Tibial artery (tissue), 4 donors: ENCODE results near the gene EFNB2.
A peak's percentile ranks its signal among the peaks of the same experiment; 100 is the strongest.

Experiments used
- DNase-seq, 2 donors: peaks; one replicate each; pipeline ENCODE4 v3.0.0-alpha.2; 2019
- H3K27ac ChIP-seq, 2 donors: fragments of 200-600 bp; sonication (generic) in 1 of 2; 1 replicate in 1 of 2; 2 replicates in 1 of 2; pipeline ENCODE4 v1.5.1; 2018 to 2019; ENCODE audit warnings: mild to moderate bottlenecking in 1 of 2
- H3K27me3 ChIP-seq, 2 donors: fragments of 200-600 bp; sonication (generic) in 1 of 2; one replicate each; pipeline versions ENCODE4 v1.5.1 to v1.6.0; 2016 to 2019
- H3K36me3 ChIP-seq, 3 donors: fragments of 200-600 bp; sonication (generic) in 2 of 3; one replicate each; pipeline ENCODE4 v1.5.1; 2016 to 2019; ENCODE audit warnings: mild to moderate bottlenecking in 2 of 3
- H3K4me1 ChIP-seq, 4 donors: fragments of 200-600 bp; sonication (generic) in 2 of 4; 1 replicate in 3 of 4; 2 replicates in 1 of 4; pipeline ENCODE4 v1.5.1; 2016 to 2019
- H3K4me3 ChIP-seq, 2 donors: fragments of 200-600 bp; sonication (generic) in 1 of 2; 1 replicate in 1 of 2; 2 replicates in 1 of 2; pipeline ENCODE4 v1.5.1; 2018 to 2019; ENCODE audit warnings: mild to moderate bottlenecking in 2 of 2
- H3K9me3 ChIP-seq, 3 donors: fragments of 200-600 bp; sonication (generic) in 1 of 3; one replicate each; pipeline ENCODE4 v1.5.1; 2016 to 2019
- intact Hi-C: fragments of 100-400 bp; cut with DNase I; formaldehyde crosslinking; loops from one replicate; pipeline ENCODE4 v1.15.0; 2023; ENCODE audit warnings: low total_unique reads
- TF ChIP-seq, protein P1 (sequence below), 2 experiments: fragments of 200-600 bp in 1 of 2; fragments of 450-650 bp in 1 of 2; IDR thresholded peaks; one replicate each; pipeline ENCODE4 v1.5.1; 2017 to 2019; ENCODE audit warnings: antibody characterized with exemption in 2 of 2, mild to moderate bottlenecking in 1 of 2, moderate library complexity in 1 of 2

The EFNB2 gene

DNA sequence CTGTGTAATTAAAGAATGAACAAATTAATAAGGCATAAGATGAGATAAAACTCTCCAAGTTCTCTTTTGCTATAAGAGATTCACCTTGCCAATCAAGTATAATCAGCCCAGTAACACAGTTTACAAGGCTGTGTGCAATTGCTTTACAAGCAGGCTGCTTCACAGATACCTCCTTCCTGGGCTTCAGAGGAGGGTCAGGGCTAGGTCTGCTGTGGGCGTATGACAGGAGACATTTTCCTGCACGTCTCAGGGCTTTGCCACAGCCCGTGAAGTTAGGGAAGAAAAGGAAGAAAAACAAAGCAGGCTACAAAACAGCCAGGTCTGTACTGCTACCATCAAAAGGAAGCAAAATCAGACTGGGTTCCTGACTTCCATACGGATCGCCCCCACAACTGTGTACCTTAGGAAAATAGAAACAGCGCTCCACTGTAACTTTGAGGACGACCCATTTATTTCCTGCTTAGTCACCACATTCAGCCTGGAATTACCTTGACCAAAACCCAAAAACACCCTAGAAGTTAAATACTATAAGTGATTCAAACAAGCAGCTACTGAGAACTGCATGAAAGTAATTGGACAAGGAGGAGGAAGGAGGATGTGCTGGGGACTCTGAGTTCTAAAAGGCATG is 12.4 kb downstream of the EFNB2 start:
- Histone ChIP-seq H3K27me3 (no peaks in the 10 kb centered on the region), H3K4me1 (peaks cover 0 to 18% (median 0%) of the 10 kb centered on the region in 4 donors), H3K27ac (no peak overlapping the region), H3K9me3 (no peaks in the 10 kb centered on the region), H3K4me3 (no peak overlapping the region), H3K36me3 (no peaks in the 10 kb centered on the region)
- DNase-seq: no peak
- intact Hi-C loops: no loop called here
- TF ChIP-seq, protein P1, sequence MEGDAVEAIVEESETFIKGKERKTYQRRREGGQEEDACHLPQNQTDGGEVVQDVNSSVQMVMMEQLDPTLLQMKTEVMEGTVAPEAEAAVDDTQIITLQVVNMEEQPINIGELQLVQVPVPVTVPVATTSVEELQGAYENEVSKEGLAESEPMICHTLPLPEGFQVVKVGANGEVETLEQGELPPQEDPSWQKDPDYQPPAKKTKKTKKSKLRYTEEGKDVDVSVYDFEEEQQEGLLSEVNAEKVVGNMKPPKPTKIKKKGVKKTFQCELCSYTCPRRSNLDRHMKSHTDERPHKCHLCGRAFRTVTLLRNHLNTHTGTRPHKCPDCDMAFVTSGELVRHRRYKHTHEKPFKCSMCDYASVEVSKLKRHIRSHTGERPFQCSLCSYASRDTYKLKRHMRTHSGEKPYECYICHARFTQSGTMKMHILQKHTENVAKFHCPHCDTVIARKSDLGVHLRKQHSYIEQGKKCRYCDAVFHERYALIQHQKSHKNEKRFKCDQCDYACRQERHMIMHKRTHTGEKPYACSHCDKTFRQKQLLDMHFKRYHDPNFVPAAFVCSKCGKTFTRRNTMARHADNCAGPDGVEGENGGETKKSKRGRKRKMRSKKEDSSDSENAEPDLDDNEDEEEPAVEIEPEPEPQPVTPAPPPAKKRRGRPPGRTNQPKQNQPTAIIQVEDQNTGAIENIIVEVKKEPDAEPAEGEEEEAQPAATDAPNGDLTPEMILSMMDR (IDR thresholded peaks at IDR 0.05): no peak

DNA sequence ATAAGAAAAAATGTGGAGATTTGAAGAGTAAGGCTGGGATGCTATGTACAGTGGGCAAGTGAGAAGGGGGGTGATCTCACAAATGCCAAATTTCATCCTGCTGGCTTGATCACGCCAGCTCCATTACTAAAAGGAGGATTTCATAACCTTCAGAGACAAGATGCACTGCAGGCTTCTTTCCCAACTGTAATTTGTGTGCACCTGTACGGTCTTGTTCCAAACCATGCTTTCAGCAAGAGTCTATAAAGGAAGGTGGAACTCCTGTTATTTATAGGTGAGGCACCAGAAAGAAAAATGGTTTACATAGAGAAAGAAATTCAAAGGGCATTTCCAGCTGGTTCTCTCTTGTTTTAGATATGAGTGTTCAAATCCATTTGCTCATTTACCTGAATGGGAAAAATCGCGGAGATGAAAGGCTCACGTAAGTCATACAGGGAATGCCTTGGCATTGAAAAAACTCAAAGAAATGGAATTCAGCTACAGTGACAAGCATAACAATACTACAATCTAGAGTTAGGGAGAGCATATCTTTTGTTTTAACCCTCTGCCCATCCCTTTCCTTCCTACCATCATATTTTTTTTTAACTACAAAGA is 13.3 kb downstream of the EFNB2 start:
- intact Hi-C loops: no loop called here
- Histone ChIP-seq H3K9me3 (no peaks in the 10 kb centered on the region), H3K27me3 (no peaks in the 10 kb centered on the region), H3K4me1 (peaks cover 0 to 18% (median 0%) of the 10 kb centered on the region in 4 donors), H3K36me3 (no peaks in the 10 kb centered on the region), H3K4me3 (no peak overlapping the region), H3K27ac (no peak overlapping the region)
- TF ChIP-seq, protein P1 (IDR thresholded peaks at IDR 0.05): no peak
- DNase-seq: no peak

DNA sequence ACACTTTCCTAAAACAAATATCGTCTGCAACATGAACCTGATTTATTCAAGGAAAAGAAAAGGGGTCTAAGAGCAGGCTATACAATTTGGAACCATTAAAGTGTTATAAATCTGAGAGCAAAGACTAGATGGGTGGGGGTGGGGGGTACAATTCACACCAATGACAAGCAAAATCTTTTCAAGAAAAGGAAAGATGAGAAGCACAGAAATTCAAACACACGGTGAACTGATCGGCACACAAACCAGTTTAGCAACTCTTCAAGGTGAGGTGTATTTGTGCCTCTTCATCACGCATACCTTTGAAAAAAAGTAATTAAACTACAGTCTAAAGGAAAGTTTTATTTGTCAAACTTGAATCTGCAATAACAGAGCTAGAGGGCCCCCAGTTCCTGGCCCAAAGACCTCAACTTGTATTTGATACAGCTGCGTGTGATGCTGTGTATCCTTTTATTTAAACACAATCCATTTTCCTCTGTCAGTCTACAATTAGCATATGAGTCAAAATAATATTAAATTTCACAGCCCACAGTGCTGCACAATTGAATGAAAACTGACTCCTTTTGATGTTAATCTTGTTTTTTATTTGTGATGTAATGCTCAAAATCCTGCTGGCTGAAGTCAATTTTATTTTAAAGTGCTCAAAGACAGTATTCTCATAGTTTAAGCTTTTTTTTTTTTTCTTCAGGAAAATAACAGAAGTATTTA is 14.2 kb downstream of the EFNB2 start:
- intact Hi-C loops: no loop called here
- Histone ChIP-seq H3K9me3 (no peaks in the 10 kb centered on the region), H3K36me3 (no peaks in the 10 kb centered on the region), H3K4me1 (peaks cover 0 to 18% (median 0%) of the 10 kb centered on the region in 4 donors), H3K27me3 (no peaks in the 10 kb centered on the region), H3K27ac (no peak overlapping the region), H3K4me3 (no peak overlapping the region)
- DNase-seq: no peak
- TF ChIP-seq, protein P1 (IDR thresholded peaks at IDR 0.05): no peak

DNA sequence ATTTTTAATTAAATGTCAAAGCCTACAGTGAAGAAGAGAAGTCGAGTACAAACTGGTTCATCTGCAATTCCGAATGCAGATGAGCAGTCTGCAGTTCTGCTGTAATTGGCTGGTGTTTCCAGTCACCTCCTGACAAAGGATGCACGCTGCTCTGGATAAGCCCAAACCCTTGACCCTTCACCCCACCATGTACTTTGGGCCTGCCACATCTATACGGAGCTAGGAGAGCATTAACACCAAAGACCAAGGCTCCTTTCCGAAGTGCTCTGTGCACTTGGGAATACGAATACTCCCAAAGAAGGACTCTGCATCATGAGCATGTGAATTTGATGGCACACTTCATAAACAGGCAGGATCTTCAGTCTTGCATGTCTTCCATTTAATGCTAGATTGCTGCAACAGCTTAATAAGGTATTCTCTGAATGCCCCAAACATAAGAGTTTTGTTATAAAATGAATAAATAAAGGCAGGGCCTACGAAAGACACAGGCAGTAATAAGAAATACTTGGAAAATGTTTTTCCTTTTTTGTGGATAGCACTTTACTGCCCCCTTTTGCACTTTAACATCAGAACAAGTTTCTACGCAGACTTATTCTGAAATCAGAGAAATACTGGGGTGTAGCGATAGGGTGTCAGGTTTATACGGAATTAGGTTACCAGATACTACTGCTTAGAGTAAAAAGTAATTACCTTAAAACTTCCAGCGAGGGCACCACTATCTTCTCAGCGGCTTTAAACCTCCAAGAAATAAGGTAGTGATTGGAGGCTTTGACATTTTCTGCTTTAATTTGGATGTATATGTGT is 15.0 kb downstream of the EFNB2 start:
- intact Hi-C loops: no loop called here
- TF ChIP-seq, protein P1 (IDR thresholded peaks at IDR 0.05): peak; percentile 21 to 45

DNA sequence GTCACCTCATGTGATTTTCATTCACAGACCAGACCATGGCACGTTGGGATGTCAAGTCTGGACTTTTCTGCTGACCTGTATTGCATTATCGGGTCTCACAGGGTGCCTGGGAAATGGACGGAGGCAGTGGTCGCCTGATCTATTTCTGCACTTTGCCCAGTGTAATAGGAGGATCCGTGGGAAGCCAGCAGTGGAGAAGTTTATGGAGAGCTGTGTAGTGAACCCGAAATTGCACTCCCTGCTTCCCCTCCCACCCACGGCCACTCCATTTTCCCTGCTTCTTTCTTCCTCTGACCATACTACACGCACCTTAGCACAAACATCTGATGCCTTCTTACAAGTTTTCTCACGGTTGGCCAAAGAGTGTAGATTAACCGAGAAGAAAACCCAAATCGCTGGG is 16.9 kb downstream of the EFNB2 start:
- Histone ChIP-seq H3K4me1 (peaks cover 0 to 15% (median 0%) of the 10 kb centered on the region in 4 donors), H3K9me3 (no peaks in the 10 kb centered on the region), H3K27me3 (no peaks in the 10 kb centered on the region), H3K4me3 (no peak overlapping the region), H3K27ac (no peak overlapping the region), H3K36me3 (no peaks in the 10 kb centered on the region)
- TF ChIP-seq, protein P1 (IDR thresholded peaks at IDR 0.05): no peak
- no peak for DNase-seq
- intact Hi-C loops: no loop called here

More for the DNA sequence above, 15.0 kb downstream of the EFNB2 start:
- no peak overlapping the region for H3K4me3 ChIP-seq
- no peaks in the 10 kb centered on the region for H3K27me3 ChIP-seq
- no peak for DNase-seq
- peaks cover 0 to 18% (median 0%) of the 10 kb centered on the region in 4 donors for H3K4me1 ChIP-seq
- H3K27ac ChIP-seq: no peak overlapping the region
- no peaks in the 10 kb centered on the region for H3K9me3 ChIP-seq
- H3K36me3 ChIP-seq: no peaks in the 10 kb centered on the region
